RPMI7951 (cell line): ENCODE results near the gene SPSB1. TPM values are rescaled to one million over a fixed set of nuclear protein-coding genes. Genes with fewer than 3 reads are reported as not detected.

Source experiments
- DNase-seq: peaks from one replicate; pipeline ENCODE4 v3.0.0-alpha.2; 2012; ENCODE audit warnings: low read depth
- total RNA-seq: library from RNA; depleted of rRNA; stranded (reverse); fragments of >200 nt; shearing (Covaris generic); gene quantifications from 2 replicates; pipeline ENCODE4 v1.2.3, GENCODE V29; 2014; rRNA removed

Gene SPSB1
- 7.6 and 10.3 TPM in 2 replicates for total RNA-seq

- peak; percentile 83 for DNase-seq
Observed at GRCh38 chr1:9292361-9293240, at the start of gene SPSB1. Gene SPSB1 (plus strand): TSS chr1:9292894. CDS start chr1:9355892, 62,998 bp downstream.

GRCh38 chr1:9243066-9243739 is 49.5 kb upstream of the SPSB1 start:
- no peak for DNase-seq

- no peak for DNase-seq
Observed at GRCh38 chr1:9244501-9245229, 48.0 kb upstream of the SPSB1 start.

GRCh38 chr1:9245230-9245619 is 47.5 kb upstream of the SPSB1 start:
- DNase-seq, result no peak

GRCh38 chr1:9245661-9246060 is 47.0 kb upstream of the SPSB1 start:
- DNase-seq, result no peak

- DNase-seq, result no peak
Observed at GRCh38 chr1:9246215-9246614, 46.5 kb upstream of the SPSB1 start.

- no peak for DNase-seq
Observed at GRCh38 chr1:9246841-9247785, 45.6 kb upstream of the SPSB1 start.

GRCh38 chr1:9247894-9248293 is 44.8 kb upstream of the SPSB1 start:
- no peak for DNase-seq

- no peak for DNase-seq
Observed at GRCh38 chr1:9248341-9249262, 44.1 kb upstream of the SPSB1 start.

- DNase-seq, result no peak
Observed at GRCh38 chr1:9249263-9249533, 43.5 kb upstream of the SPSB1 start.

- DNase-seq, result no peak
Observed at GRCh38 chr1:9249534-9250410, 42.9 kb upstream of the SPSB1 start.

- no peak for DNase-seq
Observed at GRCh38 chr1:9250411-9251381, 42.0 kb upstream of the SPSB1 start.

GRCh38 chr1:9251501-9251900 is 41.2 kb upstream of the SPSB1 start:
- no peak for DNase-seq

GRCh38 chr1:9253004-9253403 is 39.7 kb upstream of the SPSB1 start:
- no peak for DNase-seq

GRCh38 chr1:9253453-9254105 is 39.1 kb upstream of the SPSB1 start:
- DNase-seq, result no peak

- no peak for DNase-seq
Observed at GRCh38 chr1:9256332-9256731, 36.4 kb upstream of the SPSB1 start.

- DNase-seq, result no peak
Observed at GRCh38 chr1:9257851-9258250, 34.8 kb upstream of the SPSB1 start.

- DNase-seq, result no peak
Observed at GRCh38 chr1:9258629-9259028, 34.1 kb upstream of the SPSB1 start.
